ENCODE measurements around the gene NSMCE1.

Gene NSMCE1

GRCh38 chr16:27238591-27238990, 30.0 kb downstream of the NSMCE1 start:
- Histone ChIP-seq H3K27me3 (ENCODE audit: insufficient read depth, low read length) (no peaks in the 10 kb centered on the region), H3K9me3 (ENCODE audit: insufficient read depth, low read depth, low read length) (no peaks in the 10 kb centered on the region), H3K36me3 (ENCODE audit: insufficient read depth, low read depth, low read length) (no peaks in the 10 kb centered on the region), H3K4me1 (ENCODE audit: insufficient read depth, low read length) (peaks cover 11% of the 10 kb centered on the region; the same call in 1 of the 2 replicates), H3K27ac (ENCODE audit: low read length) (no peak overlapping the region), H3K9ac (ENCODE audit: low read depth, low read length) (no peak overlapping the region), H3K4me3 (ENCODE audit: low read length) (no peak overlapping the region)

DNA sequence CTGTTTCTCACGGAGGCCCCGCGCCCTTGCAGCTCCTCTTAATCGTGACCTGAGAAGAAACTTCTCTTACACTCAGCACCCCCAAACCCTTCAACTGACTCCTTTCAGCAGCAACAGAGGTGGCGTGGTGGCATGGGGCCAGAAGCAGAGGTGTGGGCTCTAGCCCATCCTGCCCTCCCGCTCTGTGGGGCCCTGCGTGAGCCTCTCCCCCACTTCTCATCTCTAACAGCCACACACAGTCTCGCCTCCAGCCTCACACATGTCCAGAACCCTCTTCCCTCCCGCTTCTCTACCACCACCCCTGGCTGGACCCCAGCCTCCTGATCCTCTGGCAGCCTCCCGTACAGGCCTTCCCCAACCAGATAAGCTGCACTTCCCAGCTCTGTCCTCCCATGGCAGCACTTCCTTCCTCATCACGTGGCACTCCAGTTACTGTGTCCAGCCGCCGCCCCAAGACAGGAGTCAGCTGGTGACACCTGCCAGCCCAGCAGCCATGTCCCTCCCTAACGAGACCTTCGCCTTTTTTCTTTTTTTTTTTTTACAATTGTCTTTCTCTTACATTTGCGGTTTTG, 30.5 kb downstream of the NSMCE1 start:
- no peak overlapping the region for H3K27ac ChIP-seq (ENCODE audit: low read length)

DNA sequence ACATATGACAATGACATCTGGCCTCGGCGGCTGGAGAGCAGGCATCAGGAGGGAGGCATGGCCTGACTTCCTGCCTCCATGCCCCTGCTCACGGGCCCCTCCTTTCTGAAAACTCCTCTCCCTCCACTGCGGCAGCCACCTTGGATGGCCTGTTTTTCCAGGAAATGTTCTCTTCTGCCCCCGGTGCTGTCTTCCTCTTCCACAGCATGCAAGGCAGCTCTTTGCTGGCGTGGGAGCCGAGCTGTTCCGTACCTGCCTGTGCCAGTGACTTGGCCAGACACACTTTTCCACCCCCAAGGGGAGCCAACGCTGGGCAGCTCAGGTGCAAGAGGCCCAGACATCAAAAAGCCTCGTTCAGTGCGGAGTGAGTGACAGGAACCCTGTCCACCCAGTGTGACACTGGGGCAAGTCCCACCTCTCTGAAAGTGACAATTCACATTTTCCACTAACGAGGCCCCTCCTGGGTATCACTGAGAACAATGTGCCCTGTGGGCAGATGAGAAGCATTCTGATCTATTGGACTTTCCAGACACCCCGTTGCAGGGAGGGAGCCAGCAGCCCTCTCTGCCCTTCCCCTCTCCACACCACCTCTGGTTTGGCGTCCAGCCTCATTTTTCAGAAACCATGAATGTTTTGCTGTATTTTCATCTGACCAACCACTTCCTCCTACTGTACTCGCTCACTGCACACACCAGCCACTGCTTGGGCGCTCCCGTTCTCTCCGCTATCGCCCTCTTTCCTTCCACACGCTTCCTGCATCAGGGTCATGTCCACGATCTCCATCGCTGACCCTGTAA, 31.2 kb downstream of the NSMCE1 start:
- Histone ChIP-seq H3K4me3 (ENCODE audit: low read length) (no peak overlapping the region), H3K36me3 (ENCODE audit: insufficient read depth, low read depth, low read length) (no peaks in the 10 kb centered on the region), H3K9ac (ENCODE audit: low read depth, low read length) (no peak overlapping the region), H3K9me3 (ENCODE audit: insufficient read depth, low read depth, low read length) (no peaks in the 10 kb centered on the region), H3K4me1 (ENCODE audit: insufficient read depth, low read length) (peaks cover under 1% of the 10 kb centered on the region; the same call in 1 of the 2 replicates), H3K27ac (ENCODE audit: low read length) (no peak overlapping the region), H3K27me3 (ENCODE audit: insufficient read depth, low read length) (no peaks in the 10 kb centered on the region)

More for the DNA sequence above, 30.5 kb downstream of the NSMCE1 start:
- Histone ChIP-seq H3K9ac (ENCODE audit: low read depth, low read length) (no peak overlapping the region), H3K36me3 (ENCODE audit: insufficient read depth, low read depth, low read length) (no peaks in the 10 kb centered on the region), H3K27me3 (ENCODE audit: insufficient read depth, low read length) (no peaks in the 10 kb centered on the region), H3K9me3 (ENCODE audit: insufficient read depth, low read depth, low read length) (no peaks in the 10 kb centered on the region), H3K4me1 (ENCODE audit: insufficient read depth, low read length) (peaks cover 7% of the 10 kb centered on the region; the same call in 1 of the 2 replicates), H3K4me3 (ENCODE audit: low read length) (no peak overlapping the region)

DNA sequence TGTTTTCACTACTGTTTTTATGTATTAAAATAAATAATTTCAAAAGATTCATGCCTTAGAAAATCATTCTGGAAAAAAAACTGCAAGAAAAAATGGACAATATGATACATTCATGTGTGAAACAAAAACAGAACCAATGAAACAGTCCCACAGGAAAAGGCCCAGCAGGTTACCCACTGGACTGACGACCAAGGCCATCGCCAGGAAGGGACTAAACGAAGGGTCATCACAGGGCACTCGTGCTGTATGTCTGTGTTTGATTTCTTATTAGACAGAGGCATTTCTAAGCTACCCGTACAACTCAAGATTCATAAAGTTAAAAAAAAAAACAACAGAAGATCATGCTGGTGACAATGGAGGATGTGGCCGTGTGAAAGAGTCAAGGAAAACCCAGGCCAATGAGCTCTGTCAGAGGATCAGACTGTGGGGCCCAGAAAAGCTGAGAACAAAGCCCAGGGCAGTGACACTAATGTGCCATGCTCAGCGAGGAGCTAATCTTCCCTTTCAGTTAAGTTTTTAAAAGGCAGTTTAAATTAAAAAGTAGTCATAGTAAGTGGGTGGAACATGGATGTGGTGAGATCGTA, 31.8 kb downstream of the NSMCE1 start:
- Histone ChIP-seq H3K36me3 (ENCODE audit: insufficient read depth, low read depth, low read length) (no peaks in the 10 kb centered on the region), H3K9ac (ENCODE audit: low read depth, low read length) (no peak overlapping the region), H3K9me3 (ENCODE audit: insufficient read depth, low read depth, low read length) (no peaks in the 10 kb centered on the region), H3K4me1 (ENCODE audit: insufficient read depth, low read length) (no peaks in the 10 kb centered on the region), H3K27ac (ENCODE audit: low read length) (no peak overlapping the region), H3K27me3 (ENCODE audit: insufficient read depth, low read length) (no peaks in the 10 kb centered on the region), H3K4me3 (ENCODE audit: low read length) (no peak overlapping the region)

DNA sequence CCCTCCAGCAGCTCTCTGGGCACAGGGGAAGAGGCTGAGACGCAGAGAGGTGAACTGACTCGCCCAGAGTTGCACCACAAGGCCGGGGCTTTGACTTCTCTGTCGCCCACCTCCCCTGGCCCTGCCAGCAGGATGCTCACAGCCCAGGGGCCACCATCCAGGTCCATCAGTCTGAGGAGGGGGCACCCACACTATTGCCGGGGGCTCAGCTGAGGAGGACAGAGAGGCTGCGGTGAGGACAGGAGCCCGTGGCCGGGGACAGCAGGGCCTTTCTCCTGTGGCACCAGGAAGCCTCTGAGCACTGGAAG, 32.7 kb downstream of the NSMCE1 start:
- Histone ChIP-seq H3K9ac (ENCODE audit: low read depth, low read length) (no peak overlapping the region), H3K4me1 (ENCODE audit: insufficient read depth, low read length) (no peaks in the 10 kb centered on the region), H3K27ac (ENCODE audit: low read length) (no peak overlapping the region)

GRCh38 chr16:27235055-27235937, 33.3 kb downstream of the NSMCE1 start:
- H3K9me3 ChIP-seq (ENCODE audit: insufficient read depth, low read depth, low read length) = no peaks in the 10 kb centered on the region
- no peak overlapping the region for H3K4me3 ChIP-seq (ENCODE audit: low read length)
- no peaks in the 10 kb centered on the region for H3K36me3 ChIP-seq (ENCODE audit: insufficient read depth, low read depth, low read length)
- H3K9ac ChIP-seq (ENCODE audit: low read depth, low read length) = no peak overlapping the region
- H3K27ac ChIP-seq (ENCODE audit: low read length) = no peak overlapping the region
- H3K27me3 ChIP-seq (ENCODE audit: insufficient read depth, low read length) = no peaks in the 10 kb centered on the region
- no peaks in the 10 kb centered on the region for H3K4me1 ChIP-seq (ENCODE audit: insufficient read depth, low read length)

More for the DNA sequence above, 32.7 kb downstream of the NSMCE1 start:
- Histone ChIP-seq H3K36me3 (ENCODE audit: insufficient read depth, low read depth, low read length) (no peaks in the 10 kb centered on the region), H3K27me3 (ENCODE audit: insufficient read depth, low read length) (no peaks in the 10 kb centered on the region), H3K4me3 (ENCODE audit: low read length) (no peak overlapping the region), H3K9me3 (ENCODE audit: insufficient read depth, low read depth, low read length) (no peaks in the 10 kb centered on the region)

DNA sequence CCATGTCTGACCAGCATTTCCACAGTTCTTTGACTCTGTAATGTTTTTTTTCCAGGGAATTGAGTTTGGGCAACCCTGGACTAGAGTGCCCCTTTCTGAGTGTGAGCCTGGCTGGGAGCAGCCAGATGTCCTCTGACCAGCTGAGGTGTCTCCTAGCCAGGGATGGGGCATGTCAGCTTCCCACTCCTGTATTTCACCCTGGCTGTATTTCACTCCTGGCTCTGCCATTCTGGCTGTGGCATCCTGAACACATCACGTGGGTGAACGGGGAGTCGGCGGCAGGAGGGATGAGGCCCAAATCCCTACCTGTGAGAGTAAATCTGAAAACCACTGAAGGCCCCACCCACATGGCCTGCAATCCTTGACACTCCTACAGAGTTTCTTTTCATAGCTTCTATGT, 34.0 kb downstream of the NSMCE1 start:
- Histone ChIP-seq H3K4me3 (ENCODE audit: low read length) (no peak overlapping the region), H3K9ac (ENCODE audit: low read depth, low read length) (no peak overlapping the region), H3K27me3 (ENCODE audit: insufficient read depth, low read length) (no peaks in the 10 kb centered on the region), H3K27ac (ENCODE audit: low read length) (no peak overlapping the region), H3K36me3 (ENCODE audit: insufficient read depth, low read depth, low read length) (no peaks in the 10 kb centered on the region), H3K9me3 (ENCODE audit: insufficient read depth, low read depth, low read length) (no peaks in the 10 kb centered on the region), H3K4me1 (ENCODE audit: insufficient read depth, low read length) (no peaks in the 10 kb centered on the region)

- no peak overlapping the region; the same call in 1 of the 2 replicates for H3K9ac ChIP-seq (ENCODE audit: low read depth, low read length)
- H3K4me1 ChIP-seq (ENCODE audit: insufficient read depth, low read length) = no peaks in the 10 kb centered on the region
- no peak overlapping the region for H3K4me3 ChIP-seq (ENCODE audit: low read length)
Observed at GRCh38 chr16:27234171-27234570, 34.4 kb downstream of the NSMCE1 start.

DNA sequence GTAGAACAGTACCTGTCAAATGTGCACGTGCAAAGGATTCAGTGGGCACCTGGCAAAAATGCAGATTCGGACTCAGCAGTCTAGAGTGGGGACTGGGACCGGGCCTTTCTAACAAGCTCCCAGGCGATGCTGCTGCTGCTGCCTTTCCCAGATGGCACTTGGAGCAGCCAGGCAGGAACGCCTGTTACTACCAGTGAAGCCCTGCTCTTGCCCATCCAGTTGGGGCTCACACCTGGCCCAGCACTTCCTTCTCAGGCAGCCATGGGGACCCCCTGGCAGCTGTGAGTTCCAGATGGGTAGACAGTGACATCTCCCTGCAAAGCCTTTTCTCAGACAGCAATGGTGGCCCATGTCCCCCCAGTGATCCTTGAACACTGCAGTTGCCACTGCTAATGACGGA, 34.8 kb downstream of the NSMCE1 start:
- H3K36me3 ChIP-seq (ENCODE audit: insufficient read depth, low read depth, low read length) = no peaks in the 10 kb centered on the region
- H3K4me1 ChIP-seq (ENCODE audit: insufficient read depth, low read length) = no peaks in the 10 kb centered on the region
- no peaks in the 10 kb centered on the region for H3K27me3 ChIP-seq (ENCODE audit: insufficient read depth, low read length)
- no peaks in the 10 kb centered on the region for H3K9me3 ChIP-seq (ENCODE audit: insufficient read depth, low read depth, low read length)
- H3K4me3 ChIP-seq (ENCODE audit: low read length) = no peak overlapping the region
- H3K9ac ChIP-seq (ENCODE audit: low read depth, low read length) = no peak overlapping the region; the same call in 1 of the 2 replicates
- H3K27ac ChIP-seq (ENCODE audit: low read length) = no peak overlapping the region

More at GRCh38 chr16:27234171-27234570, 34.4 kb downstream of the NSMCE1 start:
- no peaks in the 10 kb centered on the region for H3K9me3 ChIP-seq (ENCODE audit: insufficient read depth, low read depth, low read length)
- no peak overlapping the region for H3K27ac ChIP-seq (ENCODE audit: low read length)
- no peaks in the 10 kb centered on the region for H3K27me3 ChIP-seq (ENCODE audit: insufficient read depth, low read length)
- no peaks in the 10 kb centered on the region for H3K36me3 ChIP-seq (ENCODE audit: insufficient read depth, low read depth, low read length)

DNA sequence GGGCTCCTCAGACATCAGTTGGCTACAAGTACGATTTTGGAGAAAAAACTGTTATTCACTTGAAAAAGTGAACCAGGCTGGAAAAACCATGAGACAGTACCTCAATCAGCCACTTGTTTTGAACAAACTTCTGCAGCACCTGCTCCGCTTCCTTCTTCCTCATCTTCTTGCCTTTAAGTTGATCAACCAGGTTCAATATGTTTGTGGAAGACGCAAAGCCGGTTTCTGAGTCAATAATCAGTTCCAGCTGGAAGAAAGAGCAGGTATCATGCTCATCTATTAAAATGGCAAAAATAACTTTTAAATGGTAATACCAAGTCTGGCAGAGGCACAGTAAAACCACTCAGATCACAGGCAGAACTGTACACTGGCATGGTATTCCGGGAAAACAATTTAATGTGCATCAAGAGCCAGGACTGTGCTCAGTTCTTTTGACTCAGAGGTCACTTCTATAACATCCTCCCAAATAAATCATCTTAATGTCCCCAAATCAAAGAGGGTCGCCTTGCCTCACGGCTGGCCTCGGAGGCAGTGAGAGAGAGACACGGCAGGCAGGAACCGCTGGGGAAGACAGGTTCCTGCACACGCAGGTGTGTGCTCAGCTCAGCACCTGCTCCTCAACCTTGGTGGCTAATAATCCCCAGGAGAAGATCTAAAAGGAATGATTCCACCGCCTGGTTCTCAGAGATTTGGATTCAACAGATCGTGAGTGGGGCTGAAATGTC, 35.5 kb downstream of the NSMCE1 start:
- H3K4me1 ChIP-seq (ENCODE audit: insufficient read depth, low read length) = no peaks in the 10 kb centered on the region
- H3K9me3 ChIP-seq (ENCODE audit: insufficient read depth, low read depth, low read length) = no peaks in the 10 kb centered on the region
- H3K4me3 ChIP-seq (ENCODE audit: low read length) = no peak overlapping the region
- H3K9ac ChIP-seq (ENCODE audit: low read depth, low read length) = no peak overlapping the region
- no peaks in the 10 kb centered on the region for H3K36me3 ChIP-seq (ENCODE audit: insufficient read depth, low read depth, low read length)
- no peaks in the 10 kb centered on the region for H3K27me3 ChIP-seq (ENCODE audit: insufficient read depth, low read length)
- no peak overlapping the region for H3K27ac ChIP-seq (ENCODE audit: low read length)

Measured in iPS-20b (cell line).